HPDE6-E6E7 (cell line): ENCODE data around the gene MMP25.

ENCODE experiments used
- DNase-seq: peaks from one replicate; pipeline ENCODE4 v3.0.0; 2011; ENCODE audit warnings: missing footprints; ENCODE audit errors: extremely low spot score

MMP25 gene

DNA sequence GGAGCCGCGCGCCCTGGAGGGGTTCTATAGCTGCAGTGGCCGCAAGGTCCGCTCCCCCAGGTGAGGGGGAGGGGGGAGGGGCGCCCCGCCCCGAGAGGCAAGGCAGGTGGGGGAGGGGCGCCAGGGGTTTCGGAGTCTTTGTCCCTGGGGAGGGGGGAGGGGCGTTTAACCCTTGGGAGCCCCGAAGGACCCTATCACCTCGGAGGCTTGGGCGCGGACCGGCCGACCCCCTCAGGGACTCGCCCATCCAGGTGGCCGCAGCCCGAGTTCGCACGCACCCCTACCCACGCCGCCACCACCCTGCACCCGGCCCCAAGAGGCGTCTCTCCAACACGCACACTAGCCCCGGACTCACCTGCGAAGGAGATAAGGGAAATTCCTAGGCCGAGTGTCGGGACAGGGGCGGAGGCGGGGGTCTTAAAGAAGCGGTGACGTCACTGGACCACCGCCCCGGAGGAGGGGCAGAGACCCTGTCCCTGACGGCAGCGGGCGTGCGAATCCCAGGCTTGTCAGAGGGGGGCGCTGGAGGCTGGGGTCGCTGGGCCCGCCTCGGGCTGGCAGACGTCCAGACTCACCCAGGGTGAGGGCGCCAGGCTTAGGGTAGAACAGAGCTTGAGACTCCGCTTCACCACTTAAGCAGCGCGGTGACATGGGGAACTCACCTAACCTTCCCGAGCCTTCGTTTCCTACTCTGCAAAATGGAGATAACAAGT, 28.4 kb upstream of the MMP25 start, which contains the start of gene CLDN6:
Gene CLDN6, minus strand, starts transcription at position 390 of the 713 bp plus-strand sequence. CDS start 2,162 bp downstream, outside the sequence.
- DNase-seq: no peak

DNA sequence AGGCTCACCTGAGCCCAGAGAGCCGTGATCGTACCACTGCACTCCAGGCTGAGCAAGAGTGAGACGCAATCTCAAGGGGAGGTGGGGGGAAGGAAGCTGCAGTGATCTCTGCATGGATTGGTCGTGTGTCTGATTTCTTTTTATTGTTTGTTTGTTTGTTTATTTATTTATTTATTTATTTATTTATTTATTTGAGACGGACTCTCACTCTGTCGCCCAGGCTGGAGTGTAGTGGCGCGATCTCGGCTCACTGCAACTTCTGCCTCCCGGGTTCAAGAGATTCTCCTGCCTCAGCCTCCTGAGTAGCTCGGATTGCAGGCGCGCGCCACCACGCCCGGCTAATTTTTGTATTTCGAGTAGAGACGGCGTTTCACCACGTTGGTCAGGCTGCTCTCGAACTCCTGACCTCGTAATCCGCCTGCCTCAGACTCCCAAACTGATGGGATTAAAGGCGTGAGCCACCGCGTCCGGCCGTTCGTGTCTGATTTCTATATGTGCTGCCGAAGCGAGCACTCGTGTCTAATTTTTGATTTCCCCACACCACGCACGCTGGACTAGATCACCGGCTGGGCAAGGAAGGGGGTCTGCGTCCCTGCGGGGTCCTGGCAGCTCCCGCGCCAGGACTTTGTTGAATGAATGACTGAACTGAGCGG, 26.6 kb upstream of the MMP25 start:
- no peak for DNase-seq

- no peak for DNase-seq
These were observed 26.1 kb upstream of the MMP25 start, which contains the start of gene TNFRSF12A for GRCh38 chr16:3020247-3020603. Gene TNFRSF12A (plus strand): TSS chr16:3020368. CDS start chr16:3020398, 30 bp downstream.

GRCh38 chr16:3020604-3021448, 25.5 kb upstream of the MMP25 start:
- no peak for DNase-seq

GRCh38 chr16:3021449-3022207, 24.7 kb upstream of the MMP25 start:
- DNase-seq: peak; percentile 76

DNA sequence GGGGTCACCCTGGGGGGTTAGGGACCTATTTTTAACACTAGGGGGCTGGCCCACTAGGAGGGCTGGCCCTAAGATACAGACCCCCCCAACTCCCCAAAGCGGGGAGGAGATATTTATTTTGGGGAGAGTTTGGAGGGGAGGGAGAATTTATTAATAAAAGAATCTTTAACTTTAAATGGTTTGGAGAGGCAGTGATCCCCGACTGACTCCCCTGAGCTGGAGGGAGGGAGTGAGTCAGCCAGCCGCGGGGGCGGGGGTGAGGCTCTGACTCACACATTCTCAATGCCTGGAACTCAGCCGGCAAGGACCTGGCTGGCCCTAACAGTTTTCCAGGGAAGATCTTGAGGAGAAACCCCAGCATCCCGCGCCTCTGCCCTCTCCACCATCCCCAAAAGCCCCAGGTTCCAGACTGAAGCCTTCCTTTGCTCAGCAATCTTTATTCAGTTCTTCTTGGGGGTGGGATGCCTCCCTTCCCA, 24.1 kb upstream of the MMP25 start:
- peak; percentile 84 for DNase-seq

DNA sequence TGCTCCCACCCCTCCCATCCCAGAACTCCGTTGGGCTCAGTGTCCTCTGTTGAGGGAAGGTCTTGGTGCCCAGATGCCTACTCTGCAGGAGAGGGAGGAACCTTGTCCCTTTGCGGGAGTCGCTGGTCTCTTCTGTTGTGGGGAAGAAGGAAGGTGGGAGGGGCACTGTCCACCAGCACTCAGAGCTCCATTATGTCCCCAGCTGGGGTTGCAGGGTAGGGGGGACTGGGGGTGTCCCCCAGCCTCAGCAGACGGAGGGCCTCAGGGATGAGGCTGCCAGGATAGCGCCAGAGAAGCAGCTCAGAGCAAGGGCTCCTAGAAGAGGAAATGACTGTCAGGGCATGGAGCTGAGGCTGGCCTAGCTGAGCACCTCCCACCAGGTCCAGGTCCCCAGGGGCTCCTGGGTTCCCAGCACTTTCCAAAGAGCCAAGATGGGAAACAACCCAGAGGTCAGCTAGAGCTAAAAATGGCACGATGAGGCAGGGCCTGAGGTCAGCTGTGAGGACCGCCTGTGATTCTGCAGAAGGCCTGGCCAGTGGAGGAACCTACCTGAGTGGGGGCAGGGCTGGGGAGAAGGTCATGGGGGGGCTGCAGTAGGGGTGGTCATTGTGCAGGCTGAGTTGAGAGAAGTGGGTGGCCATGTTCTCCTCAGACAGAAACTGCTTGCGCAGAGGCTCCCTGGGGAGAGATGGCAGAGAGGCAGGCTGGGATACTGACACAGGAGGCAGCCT, 23.5 kb upstream of the MMP25 start:
- no peak for DNase-seq

- no peak for DNase-seq
These were observed 23.0 kb upstream of the MMP25 start for GRCh38 chr16:3023415-3023668.

DNA sequence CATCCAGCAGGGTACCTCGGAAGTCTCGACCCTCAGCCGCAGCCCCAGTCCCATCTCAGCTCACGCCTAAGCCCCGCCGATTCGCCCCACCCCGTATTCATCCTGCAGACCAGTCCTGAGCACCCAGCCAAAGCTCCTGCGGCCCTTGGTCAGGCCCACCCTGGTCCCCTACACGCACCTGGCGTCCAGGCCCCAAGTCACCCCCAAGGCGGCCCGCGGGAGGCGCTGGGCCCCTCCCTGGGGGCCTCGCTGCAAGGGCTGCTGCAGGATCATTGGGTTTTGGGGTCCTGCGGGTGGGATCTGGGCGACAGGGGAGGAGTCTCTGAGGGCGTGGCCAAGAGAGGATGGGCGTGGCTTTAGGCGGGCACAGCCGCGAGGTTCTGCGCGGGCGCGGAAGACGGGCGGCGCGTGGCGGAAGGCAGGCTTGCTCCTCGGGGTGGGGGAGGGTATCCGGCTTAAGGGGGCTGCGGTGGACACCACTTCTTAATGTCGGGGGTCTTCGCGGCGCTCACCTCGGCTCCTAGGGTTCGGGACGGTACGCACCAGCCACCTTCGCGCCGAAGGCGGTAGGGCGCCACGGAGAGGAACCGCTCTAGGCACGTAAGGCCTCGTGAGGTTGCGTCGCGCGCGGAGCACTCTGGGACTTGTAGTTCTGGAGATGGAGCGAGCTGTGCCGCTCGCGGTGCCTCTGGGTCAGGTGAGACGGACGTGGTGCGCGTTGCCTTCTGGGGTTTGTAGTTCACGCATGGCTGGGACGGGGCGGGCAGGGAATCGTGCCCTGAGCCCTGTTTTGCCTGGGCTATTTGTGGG, 22.5 kb upstream of the MMP25 start, which contains the start of the genes HCFC1R1 and THOC6:
Gene HCFC1R1, minus strand, starts transcription at position 274 of the 810 bp plus-strand sequence. Its CDS starts 1 bp downstream, at position 273.
Gene THOC6, plus strand, starts transcription at position 367 of the 810 bp plus-strand sequence. Its CDS starts 292 bp downstream, at position 659.
- DNase-seq: peak; percentile 79

DNA sequence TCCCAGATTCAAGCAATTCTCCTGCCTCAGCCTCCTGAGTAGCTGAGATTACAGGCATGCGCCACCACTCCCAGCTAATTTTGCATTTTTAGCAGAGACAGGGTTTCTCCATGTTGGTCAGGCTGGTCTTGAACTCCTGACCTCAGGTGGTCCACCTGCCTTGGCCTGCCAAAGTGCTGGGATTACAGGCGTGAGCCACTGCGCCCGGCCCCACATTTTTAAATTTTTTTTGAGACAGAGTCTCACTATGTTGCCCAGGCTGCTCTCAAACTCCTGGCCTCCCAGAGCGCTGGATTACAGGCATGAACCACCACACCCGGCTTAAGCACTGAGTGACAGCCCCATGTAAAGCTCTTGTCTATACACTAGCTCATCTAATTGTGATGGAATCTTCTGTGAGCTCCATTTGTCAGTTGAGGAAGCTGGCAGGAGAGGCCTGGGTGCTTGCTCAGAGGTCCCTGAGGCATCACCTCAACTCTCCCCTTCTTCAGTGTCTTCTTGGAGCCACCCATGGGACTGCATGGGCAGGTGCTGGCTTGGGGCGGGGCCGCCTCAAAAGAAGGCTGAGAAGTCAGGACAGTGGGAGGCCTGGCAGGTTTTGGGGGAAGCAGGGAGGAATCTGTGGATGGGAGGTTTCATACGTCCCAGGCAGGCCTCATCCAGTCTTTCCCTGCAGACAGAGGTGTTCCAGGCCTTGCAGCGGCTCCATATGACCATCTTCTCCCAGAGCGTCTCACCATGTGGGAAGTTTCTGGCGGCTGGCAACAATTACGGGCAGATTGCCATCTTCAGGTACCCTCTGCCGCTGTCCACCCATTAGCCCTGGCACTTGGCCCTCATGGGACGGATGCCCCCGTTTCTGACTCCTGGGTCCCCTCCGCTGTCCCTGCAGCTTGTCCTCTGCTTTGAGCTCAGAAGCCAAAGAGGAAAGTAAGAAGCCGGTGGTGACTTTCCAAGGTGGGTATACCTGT, 21.0 kb upstream of the MMP25 start:
- DNase-seq: no peak

- DNase-seq: no peak
These were observed 20.4 kb upstream of the MMP25 start for GRCh38 chr16:3026003-3026378.

- no peak for DNase-seq
These were observed 19.5 kb upstream of the MMP25 start for GRCh38 chr16:3026609-3027488.

DNA sequence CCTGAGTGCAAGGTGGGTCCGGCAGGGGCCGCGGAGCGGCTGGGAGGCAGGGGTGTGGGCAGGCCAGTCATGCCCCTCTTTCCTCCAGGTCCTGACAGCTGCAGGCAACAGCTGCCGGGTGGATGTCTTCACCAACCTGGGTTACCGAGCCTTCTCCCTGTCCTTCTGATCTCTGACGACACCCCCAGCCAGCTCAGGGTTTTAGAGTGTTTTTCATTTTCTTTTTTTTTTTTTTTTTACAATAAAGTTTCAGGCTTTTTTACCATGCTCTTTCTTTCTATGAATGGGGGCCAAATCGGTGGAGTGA, 18.9 kb upstream of the MMP25 start:
- DNase-seq: no peak

DNA sequence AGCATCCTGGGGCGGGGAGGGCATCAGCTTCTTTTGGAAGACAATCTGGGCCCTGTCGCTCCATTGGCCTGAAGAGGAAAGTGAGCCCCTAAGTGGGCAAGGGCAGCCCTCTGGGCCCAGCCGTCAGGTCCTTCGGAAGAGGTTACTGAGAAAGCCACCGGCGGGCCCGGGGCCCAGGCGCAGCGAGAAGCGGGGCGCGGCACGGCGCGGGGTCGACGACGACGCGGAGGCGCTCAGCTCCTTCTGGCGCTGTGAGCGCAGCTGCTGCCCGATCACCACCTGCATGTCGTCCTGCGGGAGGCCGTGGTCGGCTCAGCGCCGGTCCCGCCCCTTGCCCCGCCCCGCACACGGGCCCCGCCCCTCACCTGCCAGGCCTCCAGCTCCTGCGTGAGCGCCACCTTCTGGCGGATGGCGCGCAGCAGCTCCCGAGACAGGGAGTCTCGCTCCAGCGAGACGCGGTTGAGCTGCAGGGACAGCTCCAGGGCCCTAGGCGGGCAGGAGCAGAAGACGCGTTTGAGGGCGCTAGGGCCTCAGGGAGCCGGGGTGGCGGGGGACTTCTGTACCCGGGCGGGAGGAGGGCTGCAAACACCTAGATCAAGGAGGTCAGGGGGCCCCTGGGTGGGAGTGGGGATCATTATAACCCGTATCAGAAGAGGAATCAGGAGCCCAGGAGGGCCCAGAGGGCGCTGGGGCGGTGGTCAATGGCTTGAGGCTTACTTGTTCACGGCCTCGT, 18.2 kb upstream of the MMP25 start:
- DNase-seq: peak; percentile 87

DNA sequence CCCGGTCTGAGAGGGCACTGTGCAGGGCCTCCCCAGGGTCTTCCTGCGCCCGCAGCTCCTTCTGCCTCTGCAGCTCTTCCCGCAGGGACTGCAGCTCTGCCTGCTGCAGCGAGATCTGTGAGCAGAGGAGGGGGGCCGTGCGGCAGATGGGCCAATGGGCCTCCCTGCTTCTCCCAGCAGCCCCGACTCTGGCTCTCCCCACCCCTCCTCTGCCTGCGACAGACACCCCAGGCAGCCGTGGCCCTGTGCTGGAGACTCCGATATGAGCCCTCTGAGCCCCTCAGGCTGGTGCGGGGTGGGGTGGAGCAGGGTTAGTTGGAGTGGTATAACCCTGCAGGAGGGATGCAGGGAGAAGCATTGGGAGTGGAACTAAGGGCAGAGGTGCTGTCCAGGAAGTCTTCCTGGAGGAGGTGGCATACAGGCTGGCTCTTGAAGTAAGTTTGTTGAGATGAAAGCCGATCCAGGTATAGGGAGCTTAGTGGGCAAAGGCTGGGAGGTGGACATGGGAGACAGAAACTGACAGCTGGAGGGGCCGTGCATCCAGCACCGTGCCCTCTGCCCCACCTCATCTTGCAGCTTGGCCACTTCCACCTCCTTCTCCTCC, 17.5 kb upstream of the MMP25 start:
- DNase-seq: no peak

- no peak for DNase-seq
These were observed 16.7 kb upstream of the MMP25 start for GRCh38 chr16:3029491-3030221.
